HCT116 (cell line): ENCODE measurements around the gene CCDC57. TPM values are rescaled to one million over a fixed set of nuclear protein-coding genes. Genes with fewer than 3 reads are reported as not detected.

ENCODE experiments used
- ATAC-seq: fragments of 200-7000 bp; cut with Tn5 transposase; 2 replicates; pipeline ENCODE4 v1.9.1; 2020; ENCODE audit warnings: mild to moderate bottlenecking, moderate library complexity
- BruUV-seq: library from RNA; stranded (reverse); fragments of 400-500 nt; replicated peaks from 2 replicates; lab custom pipeline; 2021; lab: Mats Ljungman, UMichigan
- CTCF ChIA-PET: fragments of 300-600 bp; sonication (Branson Sonifier 250); formaldehyde crosslinking; loops from one replicate; lab custom pipeline; 2021; ENCODE audit warnings: antibody characterized with exemption; lab: Charles Lee
- POLR2A ChIA-PET: fragments of 300-600, 350-600 bp; sonication (Branson Sonifier 250); formaldehyde crosslinking; loops from one replicate; lab custom pipeline; 2021; ENCODE audit warnings: antibody characterized with exemption; lab: Charles Lee
- RAD21 ChIA-PET, 2 experiments: fragments of 300-600 bp; sonication (Branson Sonifier 250); formaldehyde crosslinking; loops; one replicate each; lab custom pipeline; 2023; ENCODE audit warnings: low total read pairs in 2 of 2; ENCODE audit not compliant: uncharacterized antibody in 2 of 2, unreplicated experiment in 2 of 2, low non-redundant PET in 1 of 2; lab: Charles Lee
- DNase-seq: peaks from one replicate; pipeline ENCODE4 v3.0.0-alpha.2; 2010; ENCODE audit warnings: low read depth, low spot score
- H2AFZ ChIP-seq: fragments of 200-600 bp; shearing (Covaris generic), sonication (generic); 2 replicates; pipeline ENCODE4 v1.6.1; 2017; ENCODE audit warnings: low read depth, mixed run types, mixed read lengths, antibody characterized with exemption, low read length; ENCODE audit not compliant: poor library complexity, severe bottlenecking
- H3K27ac ChIP-seq: 2 replicates; pipeline ENCODE4 v1.5.1; 2012; ENCODE audit warnings: low read depth, low read length
- H3K27me3 ChIP-seq: fragments of 200-600 bp; sonication (generic); 2 replicates; pipeline ENCODE4 v1.6.1; 2016; ENCODE audit warnings: mixed run types, low read length, mixed read lengths; ENCODE audit not compliant: insufficient read depth
- H3K36me3 ChIP-seq, 2 experiments: fragments of 200-500 bp in 1 of 2; fragments of 200-600 bp in 1 of 2; sonication (Bioruptor generic) in 1 of 2; sonication (generic) in 1 of 2; 2 replicates each; pipeline versions ENCODE4 v1.5.1 to v1.6.1; 2014 to 2016; ENCODE audit warnings: low read length in 2 of 2, inconsistent platforms in 1 of 2, mixed read lengths in 1 of 2, mixed run types in 1 of 2; ENCODE audit not compliant: insufficient read depth in 2 of 2, control insufficient read depth in 1 of 2
- H3K4me1 ChIP-seq, 2 experiments: fragments of 200-600 bp in 1 of 2; sonication (generic) in 1 of 2; 2 replicates each; pipeline versions ENCODE4 v1.5.1 to v1.6.1; 2012 to 2017; ENCODE audit warnings: low read length in 2 of 2, inconsistent platforms in 1 of 2, mild to moderate bottlenecking in 1 of 2, mixed read lengths in 1 of 2, mixed run types in 1 of 2, moderate library complexity in 1 of 2; ENCODE audit not compliant: insufficient read depth in 2 of 2, control insufficient read depth in 1 of 2
- H3K4me2 ChIP-seq: fragments of 200-600 bp; sonication (generic); 2 replicates; pipeline ENCODE4 v1.6.1; 2017; ENCODE audit warnings: mixed run types, low read length, mixed read lengths
- H3K4me3 ChIP-seq, 2 experiments: fragments of 200-600 bp in 1 of 2; sonication (generic) in 1 of 2; replicated peaks in 1 of 2; 2 replicates each; pipeline ENCODE4 v1.5.1; 2011 to 2016; ENCODE audit warnings: low read length in 2 of 2, control low read depth in 1 of 2, low read depth in 1 of 2, mild to moderate bottlenecking in 1 of 2, mixed read lengths in 1 of 2, mixed run types in 1 of 2
- H3K79me2 ChIP-seq: fragments of 200-600 bp; sonication (generic); 2 replicates; pipeline ENCODE4 v1.6.1; 2017; ENCODE audit warnings: mild to moderate bottlenecking, mixed run types, low read length, moderate library complexity, mixed read lengths; ENCODE audit not compliant: insufficient read depth
- H3K9ac ChIP-seq: fragments of 200-600 bp; sonication (generic); 2 replicates; pipeline ENCODE4 v1.6.1; 2016; ENCODE audit warnings: low read length, mixed read lengths
- H3K9me2 ChIP-seq: fragments of 200-600 bp; sonication (generic), shearing (Covaris generic); 2 replicates; pipeline ENCODE4 v1.6.1; 2017; ENCODE audit warnings: mixed run types, mild to moderate bottlenecking, moderate library complexity; ENCODE audit not compliant: insufficient read depth
- H3K9me3 ChIP-seq, 2 experiments: fragments of 200-500 bp in 1 of 2; fragments of 200-600 bp in 1 of 2; sonication (Bioruptor generic) in 1 of 2; sonication (generic) in 1 of 2; 2 replicates each; pipeline ENCODE4 v1.6.1; 2014 to 2017; ENCODE audit warnings: low read length in 2 of 2, mixed read lengths in 2 of 2, inconsistent platforms in 1 of 2, low read depth in 1 of 2, mild to moderate bottlenecking in 1 of 2, mixed run types in 1 of 2, moderate library complexity in 1 of 2; ENCODE audit not compliant: control insufficient read depth in 1 of 2, insufficient read depth in 1 of 2
- H4K20me1 ChIP-seq: fragments of 200-600 bp; sonication (generic), shearing (Covaris generic); 2 replicates; pipeline ENCODE4 v1.6.1; 2017; ENCODE audit warnings: mixed run types, mild to moderate bottlenecking, moderate library complexity; ENCODE audit not compliant: insufficient read depth
- ATF3 ChIP-seq: IDR thresholded peaks from 2 replicates; pipeline ENCODE4 v1.6.1; 2012
- EGR1 ChIP-seq: IDR thresholded peaks from 2 replicates; pipeline ENCODE4 v1.6.1; 2012; ENCODE audit warnings: low read depth
- ELF1 ChIP-seq: IDR thresholded peaks from 2 replicates; pipeline ENCODE4 v1.6.1; 2012; ENCODE audit warnings: low read depth, borderline replicate concordance
- EZH2 ChIP-seq: fragments of 200-600 bp; sonication (generic); IDR thresholded peaks from 2 replicates; pipeline ENCODE4 v1.6.1; 2017; ENCODE audit warnings: antibody characterized with exemption, mixed run types
- EZH2phosphoT487 ChIP-seq: fragments of 200-600 bp; IDR thresholded peaks from 2 replicates; pipeline ENCODE4 v1.6.1; 2018; ENCODE audit warnings: antibody characterized with exemption, borderline replicate concordance
- POLR2A ChIP-seq: IDR thresholded peaks from 2 replicates; pipeline ENCODE4 v1.7.0; 2011; ENCODE audit warnings: borderline replicate concordance; ENCODE audit not compliant: insufficient read depth, insufficient read length; ENCODE audit errors: extremely low read depth
- RAD21 ChIP-seq: IDR thresholded peaks from 2 replicates; pipeline ENCODE4 v1.6.1; 2012; ENCODE audit warnings: low read depth, mild to moderate bottlenecking
- SIN3A ChIP-seq: IDR thresholded peaks from 2 replicates; pipeline ENCODE4 v1.6.1; 2012; ENCODE audit warnings: low read depth
- intact Hi-C: fragments of 100-400 bp; cut with micrococcal nuclease; formaldehyde crosslinking; loops from 2 replicates; pipeline ENCODE4 v1.10.0; 2022
- total RNA-seq: library from RNA; stranded (reverse); gene quantifications from one replicate; pipeline ENCODE4 v1.2.1, GENCODE V29; 2021; ENCODE audit not compliant: unreplicated experiment
- TF ChIP-seq, protein P1 (sequence below), 3 experiments: fragments of 200-600 bp in 1 of 3; sonication (generic) in 1 of 3; IDR thresholded peaks in 2 of 3; conservative IDR thresholded peaks in 1 of 3; 2 replicates each; pipeline ENCODE4 v1.5.1; 2012 to 2017; ENCODE audit warnings: low read depth in 2 of 3, low read length in 2 of 3, antibody characterized with exemption in 1 of 3, borderline replicate concordance in 1 of 3, control low read depth in 1 of 3, mild to moderate bottlenecking in 1 of 3, mixed read lengths in 1 of 3, mixed run types in 1 of 3, moderate library complexity in 1 of 3; ENCODE audit not compliant: insufficient read depth in 1 of 3

Gene CCDC57
- total RNA-seq, 1 experiment from 2014 or later: 143 TPM

GRCh38 chr17:82113422-82113821 is 99.2 kb downstream of the CCDC57 start:
- ChIA-PET RAD21 (no interaction called here), CTCF (no interaction called here), POLR2A (no interaction called here)
- Histone ChIP-seq H3K4me3 (no peak overlapping the region), H3K4me2 (no peak overlapping the region), H3K9me3 (no peaks in the 10 kb centered on the region), H3K27ac (no peak overlapping the region), H3K4me1 (peaks cover 0 to 10% of the 10 kb centered on the region in 2 experiments; a peak in 2 of 4 replicates), H3K9me2 (no peaks in the 10 kb centered on the region), H3K27me3 (no peaks in the 10 kb centered on the region), H3K36me3 (peaks cover 0 to 2% of the 10 kb centered on the region in 2 experiments; a peak in 2 of 4 replicates), H3K9ac (no peak overlapping the region), H4K20me1 (no peaks in the 10 kb centered on the region), H3K79me2 (no peaks in the 10 kb centered on the region), H2AFZ (no peak overlapping the region)
- intact Hi-C loops: no loop called here
- DNase-seq (no peak), ATAC-seq (no peak)
- BruUV-seq: no TSS peak
- TF ChIP-seq ATF3 (no peak), EZH2 (no peak), SIN3A (no peak), EGR1 (no peak), ELF1 (no peak), RAD21 (no peak), EZH2phosphoT487 (no peak)
- TF ChIP-seq, protein P1, sequence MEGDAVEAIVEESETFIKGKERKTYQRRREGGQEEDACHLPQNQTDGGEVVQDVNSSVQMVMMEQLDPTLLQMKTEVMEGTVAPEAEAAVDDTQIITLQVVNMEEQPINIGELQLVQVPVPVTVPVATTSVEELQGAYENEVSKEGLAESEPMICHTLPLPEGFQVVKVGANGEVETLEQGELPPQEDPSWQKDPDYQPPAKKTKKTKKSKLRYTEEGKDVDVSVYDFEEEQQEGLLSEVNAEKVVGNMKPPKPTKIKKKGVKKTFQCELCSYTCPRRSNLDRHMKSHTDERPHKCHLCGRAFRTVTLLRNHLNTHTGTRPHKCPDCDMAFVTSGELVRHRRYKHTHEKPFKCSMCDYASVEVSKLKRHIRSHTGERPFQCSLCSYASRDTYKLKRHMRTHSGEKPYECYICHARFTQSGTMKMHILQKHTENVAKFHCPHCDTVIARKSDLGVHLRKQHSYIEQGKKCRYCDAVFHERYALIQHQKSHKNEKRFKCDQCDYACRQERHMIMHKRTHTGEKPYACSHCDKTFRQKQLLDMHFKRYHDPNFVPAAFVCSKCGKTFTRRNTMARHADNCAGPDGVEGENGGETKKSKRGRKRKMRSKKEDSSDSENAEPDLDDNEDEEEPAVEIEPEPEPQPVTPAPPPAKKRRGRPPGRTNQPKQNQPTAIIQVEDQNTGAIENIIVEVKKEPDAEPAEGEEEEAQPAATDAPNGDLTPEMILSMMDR (IDR thresholded peaks at IDR 0.05 in 2 of 3, conservative IDR thresholded peaks at IDR 0.05 in 1 of 3; ENCODE audit: borderline replicate concordance in 1 of 3, insufficient read depth in 1 of 3, low read depth in 2 of 3, low read length in 2 of 3): no peak

DNA sequence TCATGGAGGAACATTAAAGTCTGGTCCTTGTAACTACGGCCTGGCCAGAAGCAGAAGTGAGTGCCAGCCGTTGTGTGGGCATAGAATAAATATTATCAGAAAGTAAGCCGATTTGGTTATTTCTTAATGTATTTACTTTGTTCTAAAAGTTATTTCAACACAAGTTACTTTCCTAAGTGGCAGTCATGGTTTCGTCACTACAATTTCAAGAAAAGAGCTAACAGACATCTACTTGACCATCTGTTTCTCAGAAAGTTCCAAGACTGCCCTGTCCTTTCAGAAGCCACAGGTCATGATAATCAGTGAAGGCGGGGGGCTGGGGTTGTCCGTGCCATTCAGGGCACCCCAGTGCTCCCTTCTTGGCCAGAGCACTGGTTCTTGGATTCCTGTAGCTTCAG is 99.7 kb downstream of the CCDC57 start:
- Histone ChIP-seq H3K27me3 (no peaks in the 10 kb centered on the region), H3K36me3 (peaks cover 2 to 5% of the 10 kb centered on the region in 2 experiments; a peak in 2 of 4 replicates), H2AFZ (no peak overlapping the region), H3K4me3 (no peak overlapping the region), H4K20me1 (no peaks in the 10 kb centered on the region), H3K4me2 (no peak overlapping the region), H3K27ac (no peak overlapping the region), H3K79me2 (no peaks in the 10 kb centered on the region), H3K9me3 (no peaks in the 10 kb centered on the region), H3K9me2 (no peaks in the 10 kb centered on the region), H3K9ac (no peak overlapping the region), H3K4me1 (peaks cover 0 to 10% of the 10 kb centered on the region in 2 experiments; a peak in 2 of 4 replicates)
- TF ChIP-seq POLR2A: no peak
- BruUV-seq: no TSS peak
- intact Hi-C loops: no loop called here
- RAD21 ChIA-PET: no interaction called here
- CTCF ChIA-PET: no interaction called here
- no peak for ATAC-seq
- POLR2A ChIA-PET: no interaction called here
- DNase-seq: no peak
